Measurements from ENCODE around the gene FNIP2. TPM values are rescaled to one million over a fixed set of nuclear protein-coding genes. Genes with fewer than 3 reads are reported as not detected.

The FNIP2 gene
- total and polyA plus RNA-seq, 9 of the 15 experiments (the other 6 are each of a cell fraction or from before 2014, with no cell fraction given), result 1.7 to 15.5 (median 8.3) TPM

DNA sequence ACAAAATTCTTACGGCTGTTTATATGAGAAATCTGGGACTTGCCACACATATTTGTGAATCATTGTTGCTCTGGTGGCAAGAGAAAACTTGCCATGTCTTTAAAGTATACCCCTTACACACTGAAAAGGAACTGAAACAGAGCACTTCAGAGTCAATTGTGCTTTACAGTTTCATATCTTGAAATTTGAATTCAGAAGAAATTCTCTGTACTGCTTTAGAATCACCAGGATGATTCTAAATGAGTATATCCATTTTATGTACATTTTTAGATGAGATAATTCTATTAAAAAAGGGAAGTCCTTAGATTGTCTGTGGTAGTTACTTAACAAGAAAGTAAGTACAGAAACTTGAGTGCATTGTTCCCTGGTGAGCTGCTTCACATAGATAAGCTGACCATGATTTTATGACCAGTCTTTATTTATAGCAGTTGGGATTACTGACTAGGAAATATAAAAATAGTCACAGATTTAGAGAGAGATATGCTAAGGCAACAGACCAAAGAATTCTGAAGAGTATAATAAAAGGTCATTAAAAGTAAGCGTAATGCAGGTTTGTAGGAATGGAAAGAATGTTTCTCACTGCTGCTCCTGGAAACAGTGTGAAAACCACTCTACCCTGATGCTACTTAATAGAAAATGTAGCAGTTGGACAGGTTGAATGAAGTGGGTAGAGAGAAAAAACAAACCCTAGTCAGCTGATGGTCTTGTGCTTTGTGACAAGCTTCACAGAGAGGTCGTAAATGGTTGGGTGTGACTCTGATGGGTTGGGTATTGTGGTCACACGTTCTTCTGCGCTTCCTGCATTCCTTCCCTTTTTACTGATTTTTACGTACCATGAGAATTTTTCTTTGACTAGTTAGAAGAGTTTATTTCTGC lies 41.0 kb downstream of the FNIP2 start (continued):
- TF ChIP-seq PHB2 (IDR thresholded peaks at IDR 0.05; ENCODE audit: low read depth), result no peak
- TF ChIP-seq, protein P1, sequence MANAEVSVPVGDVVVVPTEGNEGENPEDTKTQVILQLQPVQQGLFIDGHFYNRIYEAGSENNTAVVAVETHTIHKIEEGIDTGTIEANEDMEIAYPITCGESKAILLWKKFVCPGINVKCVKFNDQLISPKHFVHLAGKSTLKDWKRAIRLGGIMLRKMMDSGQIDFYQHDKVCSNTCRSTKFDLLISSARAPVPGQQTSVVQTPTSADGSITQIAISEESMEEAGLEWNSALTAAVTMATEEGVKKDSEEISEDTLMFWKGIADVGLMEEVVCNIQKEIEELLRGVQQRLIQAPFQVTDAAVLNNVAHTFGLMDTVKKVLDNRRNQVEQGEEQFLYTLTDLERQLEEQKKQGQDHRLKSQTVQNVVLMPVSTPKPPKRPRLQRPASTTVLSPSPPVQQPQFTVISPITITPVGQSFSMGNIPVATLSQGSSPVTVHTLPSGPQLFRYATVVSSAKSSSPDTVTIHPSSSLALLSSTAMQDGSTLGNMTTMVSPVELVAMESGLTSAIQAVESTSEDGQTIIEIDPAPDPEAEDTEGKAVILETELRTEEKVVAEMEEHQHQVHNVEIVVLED (CRISPR knock-in tag; IDR thresholded peaks at IDR 0.05), result no peak
- no peak for TF ChIP-seq COPS2 (conservative IDR thresholded peaks at IDR 0.05)
- TF ChIP-seq, protein P2, sequence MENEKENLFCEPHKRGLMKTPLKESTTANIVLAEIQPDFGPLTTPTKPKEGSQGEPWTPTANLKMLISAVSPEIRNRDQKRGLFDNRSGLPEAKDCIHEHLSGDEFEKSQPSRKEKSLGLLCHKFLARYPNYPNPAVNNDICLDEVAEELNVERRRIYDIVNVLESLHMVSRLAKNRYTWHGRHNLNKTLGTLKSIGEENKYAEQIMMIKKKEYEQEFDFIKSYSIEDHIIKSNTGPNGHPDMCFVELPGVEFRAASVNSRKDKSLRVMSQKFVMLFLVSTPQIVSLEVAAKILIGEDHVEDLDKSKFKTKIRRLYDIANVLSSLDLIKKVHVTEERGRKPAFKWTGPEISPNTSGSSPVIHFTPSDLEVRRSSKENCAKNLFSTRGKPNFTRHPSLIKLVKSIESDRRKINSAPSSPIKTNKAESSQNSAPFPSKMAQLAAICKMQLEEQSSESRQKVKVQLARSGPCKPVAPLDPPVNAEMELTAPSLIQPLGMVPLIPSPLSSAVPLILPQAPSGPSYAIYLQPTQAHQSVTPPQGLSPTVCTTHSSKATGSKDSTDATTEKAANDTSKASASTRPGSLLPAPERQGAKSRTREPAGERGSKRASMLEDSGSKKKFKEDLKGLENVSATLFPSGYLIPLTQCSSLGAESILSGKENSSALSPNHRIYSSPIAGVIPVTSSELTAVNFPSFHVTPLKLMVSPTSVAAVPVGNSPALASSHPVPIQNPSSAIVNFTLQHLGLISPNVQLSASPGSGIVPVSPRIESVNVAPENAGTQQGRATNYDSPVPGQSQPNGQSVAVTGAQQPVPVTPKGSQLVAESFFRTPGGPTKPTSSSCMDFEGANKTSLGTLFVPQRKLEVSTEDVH (IDR thresholded peaks at IDR 0.05; ENCODE audit: low read depth, partially characterized antibody), result no peak
- no peak for TF ChIP-seq ZBTB8A (IDR thresholded peaks at IDR 0.05; ENCODE audit: partially characterized antibody)
- TF ChIP-seq EWSR1 (IDR thresholded peaks at IDR 0.05; ENCODE audit: borderline replicate concordance, low read depth, partially characterized antibody), result no peak
- TF ChIP-seq SIN3B (IDR thresholded peaks at IDR 0.05; ENCODE audit: low read depth), result no peak
- TF ChIP-seq, protein P3, sequence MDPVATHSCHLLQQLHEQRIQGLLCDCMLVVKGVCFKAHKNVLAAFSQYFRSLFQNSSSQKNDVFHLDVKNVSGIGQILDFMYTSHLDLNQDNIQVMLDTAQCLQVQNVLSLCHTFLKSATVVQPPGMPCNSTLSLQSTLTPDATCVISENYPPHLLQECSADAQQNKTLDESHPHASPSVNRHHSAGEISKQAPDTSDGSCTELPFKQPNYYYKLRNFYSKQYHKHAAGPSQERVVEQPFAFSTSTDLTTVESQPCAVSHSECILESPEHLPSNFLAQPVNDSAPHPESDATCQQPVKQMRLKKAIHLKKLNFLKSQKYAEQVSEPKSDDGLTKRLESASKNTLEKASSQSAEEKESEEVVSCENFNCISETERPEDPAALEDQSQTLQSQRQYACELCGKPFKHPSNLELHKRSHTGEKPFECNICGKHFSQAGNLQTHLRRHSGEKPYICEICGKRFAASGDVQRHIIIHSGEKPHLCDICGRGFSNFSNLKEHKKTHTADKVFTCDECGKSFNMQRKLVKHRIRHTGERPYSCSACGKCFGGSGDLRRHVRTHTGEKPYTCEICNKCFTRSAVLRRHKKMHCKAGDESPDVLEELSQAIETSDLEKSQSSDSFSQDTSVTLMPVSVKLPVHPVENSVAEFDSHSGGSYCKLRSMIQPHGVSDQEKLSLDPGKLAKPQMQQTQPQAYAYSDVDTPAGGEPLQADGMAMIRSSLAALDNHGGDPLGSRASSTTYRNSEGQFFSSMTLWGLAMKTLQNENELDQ (CRISPR knock-in tag; IDR thresholded peaks at IDR 0.05; ENCODE audit: borderline replicate concordance), result no peak
- no peak for TF ChIP-seq SRSF9 (IDR thresholded peaks at IDR 0.05; ENCODE audit: borderline replicate concordance, low read depth, low read length)
- no peak for TF ChIP-seq NR2C1 (IDR thresholded peaks at IDR 0.05)
- no peak for TF ChIP-seq NR2C1 (tag; IDR thresholded peaks at IDR 0.05)
- no peak for TF ChIP-seq AFF1 (IDR thresholded peaks at IDR 0.05; ENCODE audit: low read depth in 1 of 2, partially characterized antibody in 2 of 2)
- TF ChIP-seq ZNF780A (CRISPR knock-in tag; IDR thresholded peaks at IDR 0.05), result no peak
- no peak for TF ChIP-seq PPARD (CRISPR knock-in tag; IDR thresholded peaks at IDR 0.05)
- TF ChIP-seq HDAC2 (IDR thresholded peaks at IDR 0.05), result no peak
- TF ChIP-seq ZNF143 (CRISPR knock-in tag; IDR thresholded peaks at IDR 0.05), result no peak
- TF ChIP-seq PCBP1 (IDR thresholded peaks at IDR 0.05; ENCODE audit: low read depth, low read length, poor library complexity, severe bottlenecking), result no peak

Measured in K562 (cell line).